A549 treated with CpdA at 1 μM for 4 hours (cell line): Measurements from ENCODE around the gene EQTN. TPM values are rescaled to one million over a fixed set of nuclear protein-coding genes. Genes with fewer than 3 reads are reported as not detected.

ENCODE experiments used
- total RNA-seq: library from RNA; stranded (reverse); fragments of 200-300 nt; extraction: Qiagen RNA extraction; gene quantifications from 5 replicates; pipeline ENCODE4 v1.2.3, GENCODE V29; 2022; ENCODE audit warnings: low read depth

Gene EQTN
- not detected in 5 replicates for total RNA-seq

DNA sequence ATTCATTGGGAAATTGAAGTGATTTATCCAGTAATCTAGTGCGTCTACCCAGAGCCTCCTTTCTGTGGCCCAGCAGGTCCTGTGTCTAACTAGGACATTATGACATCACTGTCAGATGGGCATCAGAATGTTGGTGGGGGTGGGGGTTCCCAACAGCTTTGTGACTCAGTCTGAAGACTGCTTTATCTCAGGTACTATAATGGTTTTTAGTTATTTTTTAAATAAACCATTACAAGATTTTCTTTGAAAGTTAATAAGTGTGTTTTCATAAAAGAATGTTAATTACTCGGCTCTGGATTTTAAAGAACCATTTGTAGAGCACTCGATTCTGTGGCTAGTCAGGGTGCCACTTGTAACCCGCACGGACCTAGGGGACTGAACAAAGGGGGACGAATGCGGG is at the start of gene EQTN:
TSS of gene EQTN (minus strand) at position 101 of the 400 bp plus-strand sequence. CDS start at position 6, 95 bp downstream.

Other genes starting within 250 kb of the EQTN start
- 0.03 to 0.08 TPM (median 0.06 TPM) in 5 replicates for gene TEK, start 187.9 kb downstream of the EQTN start, total RNA-seq
- not detected in 5 replicates for gene IFNK, start 227.1 kb upstream of the EQTN start, total RNA-seq
- gene MOB3B, start 232.7 kb upstream of the EQTN start, total RNA-seq = 5.9 to 8.4 TPM (median 6.4 TPM) in 5 replicates